Left lobe of liver (tissue), 2 donors: ENCODE data around the gene RTN4RL2. TPM values are rescaled to one million over a fixed set of nuclear protein-coding genes. Genes with fewer than 3 reads are reported as not detected.
A peak's percentile ranks its signal among the peaks of the same experiment; 100 is the strongest.

Experiments used
- ATAC-seq: fragments of 200-7000 bp; cut with Tn5 transposase; one replicate; pipeline ENCODE4 v1.9.1; 2020; ENCODE audit warnings: mild to moderate bottlenecking, moderate library complexity
- DNase-seq: peaks from one replicate; pipeline ENCODE4 v3.0.0-alpha.2; 2020; ENCODE audit warnings: low spot score
- total RNA-seq: library from RNA; stranded (reverse); gene quantifications from one replicate; pipeline ENCODE4 v1.2.1, GENCODE V29; 2021
- donor health status: DM: no; HTN: no; CAD: no; lungs with moderate emphysema.
- donor health status: DM: no; HTN: yes; CAD: no.

The RTN4RL2 gene
- total RNA-seq, 1 donor from 2014 or later: 22.0 TPM

- ATAC-seq: peak; percentile 6
- peak; percentile 86 for DNase-seq
Observed at GRCh38 chr11:57496109-57496820, 35.9 kb downstream of the RTN4RL2 start.

- DNase-seq (peak; percentile 81), ATAC-seq (peak; percentile 25)
Observed at GRCh38 chr11:57497303-57498247, 37.2 kb downstream of the RTN4RL2 start.

GRCh38 chr11:57498540-57498939, 38.2 kb downstream of the RTN4RL2 start:
- DNase-seq (peak; percentile 87), ATAC-seq (peak; percentile 35)

GRCh38 chr11:57499413-57499982, 39.2 kb downstream of the RTN4RL2 start:
- DNase-seq (peak; percentile 99), ATAC-seq (peak; percentile 74)

- ATAC-seq (peak; percentile 24), DNase-seq (no peak)
Observed at GRCh38 chr11:57499983-57500461, 39.7 kb downstream of the RTN4RL2 start.

GRCh38 chr11:57500515-57500914, 40.2 kb downstream of the RTN4RL2 start:
- DNase-seq (peak; percentile 48), ATAC-seq (no peak)

GRCh38 chr11:57500926-57501325, 40.6 kb downstream of the RTN4RL2 start:
- DNase-seq (no peak), ATAC-seq (no peak)

- ATAC-seq (peak; percentile 9), DNase-seq (peak; percentile 83)
Observed at GRCh38 chr11:57501953-57502352, 41.6 kb downstream of the RTN4RL2 start.

GRCh38 chr11:57502376-57502775, 42.0 kb downstream of the RTN4RL2 start:
- DNase-seq: no peak
- ATAC-seq: no peak

- DNase-seq: peak; percentile 69
- peak; percentile 27 for ATAC-seq
Observed at GRCh38 chr11:57502870-57503269, 42.5 kb downstream of the RTN4RL2 start.

GRCh38 chr11:57504511-57504910, 44.2 kb downstream of the RTN4RL2 start:
- no peak for ATAC-seq
- no peak for DNase-seq

- ATAC-seq: no peak
- DNase-seq: no peak
Observed at GRCh38 chr11:57506522-57506921, 46.2 kb downstream of the RTN4RL2 start.

GRCh38 chr11:57508341-57509170, 48.2 kb downstream of the RTN4RL2 start:
- ATAC-seq (peak; percentile 56), DNase-seq (no peak)

- ATAC-seq (no peak), DNase-seq (no peak)
Observed at GRCh38 chr11:57511741-57512430, 51.6 kb downstream of the RTN4RL2 start.

- no peak for ATAC-seq
- no peak for DNase-seq
Observed at GRCh38 chr11:57512646-57513451, 52.5 kb downstream of the RTN4RL2 start.

GRCh38 chr11:57513452-57513795, 53.1 kb downstream of the RTN4RL2 start:
- ATAC-seq (no peak), DNase-seq (no peak)

- peak; percentile 50 for ATAC-seq
- DNase-seq: peak; percentile 59
Observed at GRCh38 chr11:57513911-57514537, 53.7 kb downstream of the RTN4RL2 start.

GRCh38 chr11:57514538-57515331, 54.4 kb downstream of the RTN4RL2 start:
- ATAC-seq (peak; percentile 86), DNase-seq (peak; percentile 88)
